NCI-H345 treated with DMSO at 0.1 percent for 48 hours (cell line): ENCODE measurements around the gene PFKM.
"Not testable (repeated sequence)": the region's sequence is repeated elsewhere in the genome, so short reads cannot be mapped to it uniquely, and the experiment has no call there.

Experiments used
- DNase-seq: peaks from one replicate; lab custom pipeline; 2025; ENCODE audit not compliant: unreplicated experiment; lab: John Stamatoyannopoulos, UW

PFKM gene

GRCh38 chr12:48110691-48111311, 8.4 kb upstream of the PFKM start:
- no peak for DNase-seq

GRCh38 chr12:48111312-48111693, 7.9 kb upstream of the PFKM start:
- DNase-seq: not testable (repeated sequence)

GRCh38 chr12:48115957-48116356, 3.2 kb upstream of the PFKM start:
- DNase-seq: no peak

DNA sequence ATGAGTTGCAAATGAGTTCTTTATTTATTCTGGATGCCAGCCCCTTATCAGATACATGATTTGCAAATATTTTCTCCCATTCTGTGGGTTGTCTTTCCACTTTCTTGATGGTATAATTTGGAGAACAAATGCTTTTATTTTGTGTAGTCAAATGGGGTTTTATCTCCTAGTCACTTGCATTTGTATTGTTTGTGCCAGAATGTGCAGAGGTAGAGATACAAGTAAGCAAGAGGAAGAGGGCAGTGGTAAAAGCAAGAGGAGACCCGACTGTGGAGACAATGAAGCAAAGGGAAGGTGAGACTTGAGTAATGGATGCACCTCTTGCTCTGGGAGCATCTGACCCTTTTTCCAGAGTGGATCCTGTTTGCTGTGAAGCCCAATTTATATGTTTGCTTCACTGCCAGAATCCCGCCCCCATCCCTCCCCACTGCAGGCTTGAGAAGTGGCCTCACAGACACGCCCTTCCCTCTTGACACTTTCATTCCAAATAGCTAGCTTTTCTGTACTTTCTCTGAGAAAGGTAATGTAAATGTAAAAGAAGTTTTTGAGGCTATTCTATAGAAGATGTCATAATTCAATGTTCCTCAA, 786 bp upstream of the PFKM start:
- no peak for DNase-seq

GRCh38 chr12:48119834-48120195, 651 bp downstream of the PFKM start:
- no peak for DNase-seq

DNA sequence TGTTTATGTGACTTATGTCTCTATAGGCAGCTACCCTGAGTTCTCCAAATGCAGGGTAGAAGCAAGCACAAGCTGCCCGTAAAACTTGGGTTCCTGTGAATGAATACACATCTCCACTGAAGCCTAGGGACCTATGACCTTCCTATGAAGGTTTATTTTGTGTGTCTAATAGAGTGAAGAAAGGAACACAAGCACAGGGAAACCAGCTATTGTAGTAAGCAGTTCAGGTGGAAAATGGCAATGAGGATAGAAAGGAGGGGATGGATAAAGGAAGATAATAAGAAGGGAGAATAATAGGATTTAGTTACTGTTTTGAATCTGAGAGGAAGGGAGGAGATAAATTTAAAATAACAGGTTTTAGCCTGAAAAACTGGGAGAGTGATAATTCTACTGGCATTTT, 2.4 kb downstream of the PFKM start:
- DNase-seq: no peak

GRCh38 chr12:48122065-48122834, 3.1 kb downstream of the PFKM start:
- no peak for DNase-seq

- DNase-seq: no peak
Measured at GRCh38 chr12:48123169-48123568, 4.0 kb downstream of the PFKM start.

DNA sequence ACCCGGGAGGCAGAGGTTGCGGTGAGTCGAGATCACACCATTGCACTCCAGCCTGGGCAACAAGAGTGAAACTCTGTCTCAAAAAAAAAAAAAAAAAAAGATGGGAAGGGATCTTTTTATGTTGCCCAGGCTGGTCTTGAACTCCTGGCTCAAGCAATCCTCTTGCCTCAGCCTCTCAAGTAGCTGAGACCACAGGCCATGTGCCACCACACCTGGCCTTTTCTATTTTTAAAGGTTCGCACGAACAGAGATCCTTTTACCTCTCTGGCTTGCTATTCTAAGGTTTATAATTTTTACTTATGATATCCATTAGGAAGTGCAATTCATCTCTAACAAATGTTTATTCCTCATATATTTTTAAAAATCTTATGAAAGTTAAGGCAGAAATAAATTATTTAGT, 6.4 kb downstream of the PFKM start:
- DNase-seq: not testable (repeated sequence)

- no peak for DNase-seq
Measured at GRCh38 chr12:48125985-48126384, 6.8 kb downstream of the PFKM start.

DNA sequence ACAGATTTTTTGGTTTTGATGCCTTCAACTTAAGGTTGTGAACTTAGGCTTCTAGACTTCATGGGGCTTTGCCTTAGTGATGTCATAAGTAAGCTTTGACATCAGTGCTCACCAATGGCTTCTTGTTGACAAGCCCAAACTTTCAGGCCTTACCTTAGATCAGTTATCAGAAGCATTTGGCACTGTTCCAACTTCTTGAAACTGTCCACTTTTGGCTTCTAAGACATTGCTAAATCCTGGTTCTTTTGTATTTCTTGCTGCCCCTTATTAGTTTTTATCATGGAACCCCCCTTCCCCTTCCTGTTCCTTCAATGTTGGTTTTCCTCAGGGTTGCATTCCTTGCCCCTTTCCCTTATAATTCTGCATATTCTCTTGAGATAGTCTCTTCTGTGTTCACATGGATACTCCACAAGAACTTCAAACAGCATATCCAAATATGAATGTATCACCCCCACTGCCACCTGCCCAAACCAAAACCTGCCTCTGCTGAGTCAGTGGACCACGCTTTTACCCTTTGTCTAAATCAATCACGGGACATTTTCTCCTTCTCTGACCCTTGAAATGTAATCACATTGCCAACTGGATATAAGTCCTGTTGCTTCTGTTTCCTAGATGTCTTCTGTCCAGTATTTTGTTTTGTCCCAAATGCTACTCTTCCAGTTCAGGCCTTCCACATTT, 7.9 kb downstream of the PFKM start:
- no peak for DNase-seq

DNA sequence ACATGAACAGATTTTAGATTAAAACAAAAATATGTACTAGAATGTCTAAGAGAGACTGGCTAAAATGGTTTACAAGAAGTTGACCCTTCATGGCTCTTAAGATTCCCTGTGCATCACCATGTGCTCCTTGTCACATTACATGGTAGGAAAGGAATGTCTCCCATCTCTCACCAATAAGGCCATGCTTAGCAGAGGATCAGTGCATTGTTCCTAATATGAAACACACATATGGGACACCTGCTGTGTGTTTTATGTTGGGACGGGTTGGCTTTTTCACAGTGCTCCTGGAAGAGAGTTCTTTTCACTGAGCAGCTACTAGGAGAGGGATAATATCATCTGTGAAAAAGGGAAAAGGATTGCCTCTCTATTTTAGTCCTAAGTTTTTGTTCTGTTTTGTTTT, 9.6 kb downstream of the PFKM start:
- no peak for DNase-seq

DNA sequence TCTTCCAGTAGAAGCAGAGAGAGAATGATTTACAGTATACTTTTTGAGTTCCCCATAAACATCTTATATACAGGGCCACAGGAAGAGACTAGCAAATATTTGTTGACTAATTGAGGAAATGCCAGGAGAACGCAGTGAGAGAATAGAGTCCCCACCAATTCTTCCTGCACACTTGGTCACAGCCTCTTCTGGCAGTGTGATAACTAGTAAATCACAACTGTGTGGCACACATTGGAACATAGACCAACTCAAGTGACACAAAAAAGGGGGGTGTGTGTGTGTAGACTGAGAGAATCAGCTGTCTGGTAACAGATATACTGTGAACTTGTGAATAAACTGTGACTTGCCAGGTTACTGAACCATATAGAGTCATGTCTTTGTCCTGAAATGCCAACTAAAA, 10.2 kb downstream of the PFKM start:
- DNase-seq: no peak

- DNase-seq: no peak
Measured at GRCh38 chr12:48131517-48131916, 12.4 kb downstream of the PFKM start.

GRCh38 chr12:48132826-48133225, 13.7 kb downstream of the PFKM start:
- DNase-seq: peak; percentile 26

GRCh38 chr12:48135027-48135426, 15.9 kb downstream of the PFKM start:
- no peak for DNase-seq

DNA sequence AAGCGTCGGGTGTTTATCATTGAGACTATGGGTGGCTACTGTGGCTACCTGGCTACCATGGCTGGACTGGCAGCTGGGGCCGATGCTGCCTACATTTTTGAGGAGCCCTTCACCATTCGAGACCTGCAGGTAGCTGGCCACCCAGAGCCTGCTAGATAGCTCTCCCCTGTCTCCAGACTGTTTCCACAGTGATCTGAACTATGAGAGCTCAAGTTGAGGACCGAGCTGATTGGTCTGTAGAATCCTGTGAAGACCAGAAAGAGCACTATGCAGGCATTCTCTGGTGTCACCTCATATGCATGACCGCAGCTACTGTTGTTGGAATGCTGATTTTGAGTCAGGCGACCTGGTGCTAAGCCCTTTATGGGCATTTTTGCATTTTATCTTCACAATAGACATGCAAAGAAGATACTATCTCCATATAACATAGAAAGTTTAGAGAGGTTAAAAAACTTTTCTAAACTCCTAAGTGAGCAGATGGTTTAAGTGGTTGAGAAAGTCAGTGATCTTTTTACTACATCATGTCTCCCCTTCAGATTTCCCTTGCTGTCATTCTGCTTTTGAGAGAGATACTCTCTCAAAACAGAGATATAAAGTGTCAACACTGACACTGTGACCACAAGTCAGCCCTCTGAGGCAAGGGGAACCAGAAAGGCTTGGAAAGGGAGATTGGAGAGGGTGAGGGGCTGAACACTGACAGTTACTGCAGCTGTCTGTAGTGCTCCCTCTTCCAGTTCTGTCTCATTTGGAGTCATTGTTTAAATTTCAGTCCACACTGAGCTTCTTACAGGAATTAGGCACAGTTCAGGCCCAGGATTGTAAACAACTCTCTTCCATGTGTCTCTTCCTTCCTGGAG, 23.9 kb downstream of the PFKM start:
- no peak for DNase-seq

DNA sequence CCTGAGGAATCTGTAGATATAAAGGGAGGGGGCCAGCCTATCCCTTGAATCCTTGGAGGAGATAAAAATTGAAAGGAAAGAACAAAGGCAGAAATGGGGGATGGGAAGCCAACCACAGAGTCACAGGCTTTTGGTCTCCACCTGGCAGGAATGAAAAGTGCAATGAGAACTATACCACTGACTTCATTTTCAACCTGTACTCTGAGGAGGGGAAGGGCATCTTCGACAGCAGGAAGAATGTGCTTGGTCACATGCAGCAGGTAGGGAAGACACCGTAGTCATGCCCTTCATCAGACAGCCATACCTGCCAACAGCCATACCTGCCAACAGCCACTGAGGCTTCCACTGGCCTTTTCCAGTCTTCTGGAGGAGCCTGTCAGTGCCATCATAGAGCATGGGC, 24.7 kb downstream of the PFKM start:
- DNase-seq: no peak

DNA sequence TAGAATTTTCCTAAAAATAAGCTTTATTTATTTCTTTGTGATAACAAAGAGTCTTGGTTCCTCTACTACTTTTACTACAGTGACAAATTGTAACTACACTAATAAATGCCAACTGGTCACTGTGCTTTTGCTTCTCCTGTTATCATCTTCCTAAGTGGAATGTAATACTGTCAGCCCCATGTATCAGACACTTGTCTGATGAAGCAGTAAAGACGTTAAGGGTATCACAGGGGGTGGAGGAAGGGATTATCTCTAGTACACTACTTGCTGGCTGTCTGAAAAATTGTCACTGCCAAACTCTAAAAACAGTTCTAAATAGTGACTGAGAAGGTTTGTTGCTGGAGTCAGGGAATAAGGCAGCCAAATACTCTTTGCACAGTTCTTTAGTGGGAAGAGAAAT, 26.8 kb downstream of the PFKM start:
- no peak for DNase-seq

DNA sequence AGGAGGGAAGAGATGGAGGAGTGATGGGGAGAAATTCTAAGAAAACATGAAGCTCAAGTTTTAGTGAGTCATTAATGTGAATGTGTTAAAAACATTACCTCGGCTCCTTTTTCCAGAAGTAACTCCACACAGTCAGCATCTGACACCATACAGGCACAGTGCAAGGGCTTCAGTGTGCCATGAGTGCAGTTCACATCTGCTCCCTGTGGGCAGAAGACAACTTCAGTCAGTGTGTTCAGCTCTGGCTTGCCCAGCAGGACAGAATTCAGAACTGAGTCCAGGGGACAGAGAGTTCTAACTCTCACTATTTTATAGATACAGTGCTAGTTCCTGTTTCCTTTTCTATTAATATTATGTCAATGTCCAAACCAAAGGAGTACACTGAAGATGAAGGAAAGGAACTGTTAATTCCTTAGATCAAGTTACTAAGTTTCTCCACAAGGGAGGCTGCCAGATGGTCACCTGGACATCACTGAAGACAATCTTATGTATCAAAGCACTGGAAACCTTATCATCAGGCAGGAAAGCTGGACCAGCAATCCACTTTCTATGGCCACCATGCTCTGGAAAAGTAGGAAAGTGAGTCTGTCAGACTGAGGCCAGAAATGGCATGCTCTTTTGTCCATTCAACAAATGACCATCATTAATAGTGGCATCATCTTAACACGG, 32.1 kb downstream of the PFKM start:
- no peak for DNase-seq

DNA sequence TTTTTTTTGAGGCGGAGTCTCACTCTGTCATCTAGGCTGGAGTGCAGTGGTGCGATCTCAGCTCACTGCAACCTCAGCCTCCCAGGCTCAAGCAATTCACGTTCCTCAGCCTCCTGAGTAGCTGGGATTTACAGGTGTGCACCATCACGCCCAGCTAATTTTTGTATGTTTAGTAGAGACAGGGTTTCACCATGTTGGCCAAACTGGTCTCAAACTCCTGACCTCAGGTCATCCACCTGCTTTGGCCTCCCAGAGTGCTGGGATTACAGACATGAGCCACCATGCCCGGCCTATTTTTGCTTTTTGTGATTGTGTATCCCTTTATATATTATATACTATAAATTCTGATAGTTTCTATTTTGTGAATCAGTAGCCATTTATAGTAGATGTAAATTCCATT, 36.6 kb downstream of the PFKM start:
- not testable (repeated sequence) for DNase-seq
